ENCODE data around the gene METAP1. TPM values are rescaled to one million over a fixed set of nuclear protein-coding genes. Genes with fewer than 3 reads are reported as not detected.

The METAP1 gene
- total and polyA plus RNA-seq, 2 donors (not counting 1 experiment from before 2014, with no cell fraction given), result 38.5 to 76.4 TPM

GRCh38 chr4:98966926-98967325 lies 28.6 kb upstream of the METAP1 start:
- Histone ChIP-seq H3K36me3 (ENCODE audit: control insufficient read depth, insufficient read depth, low read length) (no peaks in the 10 kb centered on the region), H3K9ac (ENCODE audit: insufficient read depth, low read length) (no peak overlapping the region), H3K4me1 (ENCODE audit: control insufficient read depth, extremely low read depth, insufficient read depth, low read length) (no peaks in the 10 kb centered on the region), H3K4me2 (ENCODE audit: extremely low read depth, insufficient read depth, low read length) (no peak overlapping the region), H2AFZ (ENCODE audit: low read length) (no peak overlapping the region), H3K27ac (ENCODE audit: insufficient read depth, low read length) (no peak overlapping the region), H3K4me3 (replicated peaks in 1 of 4; ENCODE audit: control extremely low read depth in 1 of 4, insufficient read depth in 1 of 4, low read depth in 3 of 4, low read length in 4 of 4) (no peak overlapping the region), H3K79me2 (ENCODE audit: control insufficient read depth, insufficient read depth, low read length) (no peaks in the 10 kb centered on the region), H4K20me1 (ENCODE audit: control insufficient read depth, extremely low read depth, insufficient read depth, low read length) (no peaks in the 10 kb centered on the region), H3K9me3 (ENCODE audit: control insufficient read depth, insufficient read depth, low read depth, low read length) (no peaks in the 10 kb centered on the region), H3K27me3 (ENCODE audit: control insufficient read depth, insufficient read depth, low read length) (no peaks in the 10 kb centered on the region)
- no peak for DNase-seq (ENCODE audit: low read depth in 2 of 2)
- TF ChIP-seq CTCF (conservative IDR thresholded peaks at IDR 0.05 in 1 of 2, IDR thresholded peaks at IDR 0.05 in 1 of 2; ENCODE audit: low read depth in 1 of 2, low read length in 2 of 2) (no peak), EZH2 (IDR thresholded peaks at IDR 0.05; ENCODE audit: low read length, missing control alignments) (no peak)

- Histone ChIP-seq H3K79me2 (ENCODE audit: control insufficient read depth, insufficient read depth, low read length) (no peaks in the 10 kb centered on the region), H3K27me3 (ENCODE audit: control insufficient read depth, insufficient read depth, low read length) (no peaks in the 10 kb centered on the region)
- no peak for DNase-seq (ENCODE audit: low read depth in 2 of 2)
Measured at GRCh38 chr4:98967786-98968329, 27.7 kb upstream of the METAP1 start.

More at GRCh38 chr4:98967786-98968329, 27.7 kb upstream of the METAP1 start:
- Histone ChIP-seq H4K20me1 (ENCODE audit: control insufficient read depth, extremely low read depth, insufficient read depth, low read length) (no peaks in the 10 kb centered on the region), H3K9me3 (ENCODE audit: control insufficient read depth, insufficient read depth, low read depth, low read length) (no peaks in the 10 kb centered on the region), H3K4me2 (ENCODE audit: extremely low read depth, insufficient read depth, low read length) (no peak overlapping the region), H3K4me3 (replicated peaks in 1 of 4; ENCODE audit: control extremely low read depth in 1 of 4, insufficient read depth in 1 of 4, low read depth in 3 of 4, low read length in 4 of 4) (no peak overlapping the region), H3K4me1 (ENCODE audit: control insufficient read depth, extremely low read depth, insufficient read depth, low read length) (no peaks in the 10 kb centered on the region), H2AFZ (ENCODE audit: low read length) (no peak overlapping the region), H3K27ac (ENCODE audit: insufficient read depth, low read length) (no peak overlapping the region), H3K36me3 (ENCODE audit: control insufficient read depth, insufficient read depth, low read length) (no peaks in the 10 kb centered on the region), H3K9ac (ENCODE audit: insufficient read depth, low read length) (no peak overlapping the region)
- TF ChIP-seq CTCF (conservative IDR thresholded peaks at IDR 0.05 in 1 of 2, IDR thresholded peaks at IDR 0.05 in 1 of 2; ENCODE audit: low read depth in 1 of 2, low read length in 2 of 2) (no peak), EZH2 (IDR thresholded peaks at IDR 0.05; ENCODE audit: low read length, missing control alignments) (no peak)
